OCI-LY7 (cell line): Measurements from ENCODE around the gene LYAR. TPM values are rescaled to one million over a fixed set of nuclear protein-coding genes. Genes with fewer than 3 reads are reported as not detected.
A peak's percentile ranks its signal among the peaks of the same experiment; 100 is the strongest.

ENCODE experiments used
- BruUV-seq: library from RNA; stranded (reverse); fragments of 400-500 nt; replicated peaks from 2 replicates; lab custom pipeline; 2021; lab: Mats Ljungman, UMichigan
- CTCF ChIA-PET: fragments of 300-600 bp; sonication (Branson Sonifier 250); formaldehyde crosslinking; loops from one replicate; lab custom pipeline; 2022; ENCODE audit warnings: antibody characterized with exemption; ENCODE audit not compliant: unreplicated experiment; lab: Charles Lee
- POLR2A ChIA-PET: fragments of 300-600 bp; sonication (Branson Sonifier 250); formaldehyde crosslinking; loops from one replicate; lab custom pipeline; 2022; ENCODE audit warnings: antibody characterized with exemption; lab: Charles Lee
- DNase-seq: peaks from one replicate; pipeline ENCODE4 v3.0.0-alpha.2; 2015; ENCODE audit warnings: low spot score
- H2AFZ ChIP-seq: fragments of 200-600 bp; sonication (generic), shearing (Covaris generic); 2 replicates; pipeline ENCODE4 v1.6.1; 2014; ENCODE audit warnings: mild to moderate bottlenecking, antibody characterized with exemption, low read length, moderate library complexity
- H3K27ac ChIP-seq: fragments of 200-600 bp; sonication (generic); 2 replicates; pipeline ENCODE4 v1.5.1; 2014; ENCODE audit warnings: mixed run types, low read depth, mild to moderate bottlenecking, moderate library complexity, low read length, inconsistent platforms; ENCODE audit not compliant: poor library complexity, severe bottlenecking
- H3K36me3 ChIP-seq: fragments of 200-600 bp; sonication (generic); 2 replicates; pipeline ENCODE4 v1.6.1; 2014; ENCODE audit warnings: mild to moderate bottlenecking, antibody characterized with exemption, low read length, moderate library complexity, mixed read lengths; ENCODE audit not compliant: insufficient read depth
- H3K4me1 ChIP-seq: fragments of 200-600 bp; sonication (generic); 2 replicates; pipeline ENCODE4 v1.5.1; 2014; ENCODE audit warnings: mild to moderate bottlenecking, low read length; ENCODE audit not compliant: insufficient read depth, poor library complexity, severe bottlenecking
- H3K4me2 ChIP-seq: fragments of 200-600 bp; sonication (generic); 2 replicates; pipeline ENCODE4 v1.6.1; 2014; ENCODE audit warnings: mild to moderate bottlenecking, low read length
- H3K4me3 ChIP-seq: fragments of 200-600 bp; sonication (generic); 2 replicates; pipeline ENCODE4 v1.5.1; 2014; ENCODE audit warnings: mild to moderate bottlenecking, low read depth, low read length; ENCODE audit not compliant: poor library complexity, severe bottlenecking
- H3K79me2 ChIP-seq: fragments of 200-600 bp; sonication (generic); 2 replicates; pipeline ENCODE4 v1.6.1; 2016; ENCODE audit warnings: low read depth, mild to moderate bottlenecking, low read length, moderate library complexity, mixed read lengths; ENCODE audit not compliant: insufficient read depth
- H3K9me2 ChIP-seq: fragments of 200-600 bp; sonication (generic); 2 replicates; pipeline ENCODE4 v1.6.1; 2016; ENCODE audit warnings: mild to moderate bottlenecking, low read length, mixed read lengths; ENCODE audit not compliant: insufficient read depth
- H3K9me3 ChIP-seq: fragments of 200-600 bp; sonication (generic); 2 replicates; pipeline ENCODE4 v1.6.1; 2014; ENCODE audit warnings: mild to moderate bottlenecking, mixed run types, low read length, mixed read lengths
- H4K20me1 ChIP-seq: fragments of 200-600 bp; sonication (generic); 2 replicates; pipeline ENCODE4 v1.6.1; 2014; ENCODE audit warnings: mild to moderate bottlenecking, antibody characterized with exemption, low read length, moderate library complexity, mixed read lengths; ENCODE audit not compliant: insufficient read depth
- EZH2phosphoT487 ChIP-seq: fragments of 200-600 bp; sonication (generic); IDR thresholded peaks from 2 replicates; pipeline ENCODE4 v1.6.1; 2018; ENCODE audit warnings: low read depth, borderline replicate concordance, mild to moderate bottlenecking, mixed run types, antibody characterized with exemption, low read length, moderate library complexity, mixed read lengths
- intact Hi-C: fragments of 100-400 bp; cut with micrococcal nuclease; formaldehyde crosslinking; loops from one replicate; pipeline ENCODE4 v1.10.0; 2022; ENCODE audit not compliant: unreplicated experiment
- total RNA-seq, 2 experiments: library from RNA; depleted of rRNA in 1 of 2; stranded (reverse); fragments of >200 nt in 1 of 2; shearing (Covaris generic) in 1 of 2; gene quantifications; 2 replicates each; pipeline ENCODE4 v1.2.3, GENCODE V29; 2014 to 2022
- TF ChIP-seq, protein P1 (sequence below): fragments of 200-600 bp; sonication (generic); conservative IDR thresholded peaks from 2 replicates; pipeline ENCODE4 v1.5.1; 2014; ENCODE audit warnings: mild to moderate bottlenecking, antibody characterized with exemption, low read length, moderate library complexity, mixed read lengths

Gene LYAR
- total RNA-seq, 2 experiments from 2014 or later, result 58.5 to 58.8 TPM

DNA sequence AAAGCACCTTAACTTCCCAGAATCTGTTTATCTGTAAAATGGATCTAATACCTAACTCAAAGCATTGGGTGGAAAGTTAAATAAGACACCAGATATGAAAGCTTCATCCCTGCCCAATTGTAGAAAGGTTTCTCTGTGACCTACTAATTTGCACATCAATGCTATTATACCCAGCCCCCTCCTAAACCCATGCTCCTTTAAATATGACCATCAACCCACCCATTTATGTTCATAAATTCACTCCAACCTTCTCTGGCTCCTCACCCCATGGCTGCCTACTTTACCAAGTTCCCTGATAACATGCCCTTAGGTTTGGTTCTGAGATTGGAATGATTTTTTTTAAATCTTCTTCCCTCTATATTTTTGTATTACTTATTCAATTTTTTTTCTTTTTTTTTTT is 1.9 kb downstream of the LYAR start:
- POLR2A ChIA-PET, result interaction anchor here (0.5 to 1.3 kb wide), 3 partner anchors 15 to 28 kb away, joined by 3 to 4 read pairs (median 4); no protein-coding TSS in a partner anchor

DNA sequence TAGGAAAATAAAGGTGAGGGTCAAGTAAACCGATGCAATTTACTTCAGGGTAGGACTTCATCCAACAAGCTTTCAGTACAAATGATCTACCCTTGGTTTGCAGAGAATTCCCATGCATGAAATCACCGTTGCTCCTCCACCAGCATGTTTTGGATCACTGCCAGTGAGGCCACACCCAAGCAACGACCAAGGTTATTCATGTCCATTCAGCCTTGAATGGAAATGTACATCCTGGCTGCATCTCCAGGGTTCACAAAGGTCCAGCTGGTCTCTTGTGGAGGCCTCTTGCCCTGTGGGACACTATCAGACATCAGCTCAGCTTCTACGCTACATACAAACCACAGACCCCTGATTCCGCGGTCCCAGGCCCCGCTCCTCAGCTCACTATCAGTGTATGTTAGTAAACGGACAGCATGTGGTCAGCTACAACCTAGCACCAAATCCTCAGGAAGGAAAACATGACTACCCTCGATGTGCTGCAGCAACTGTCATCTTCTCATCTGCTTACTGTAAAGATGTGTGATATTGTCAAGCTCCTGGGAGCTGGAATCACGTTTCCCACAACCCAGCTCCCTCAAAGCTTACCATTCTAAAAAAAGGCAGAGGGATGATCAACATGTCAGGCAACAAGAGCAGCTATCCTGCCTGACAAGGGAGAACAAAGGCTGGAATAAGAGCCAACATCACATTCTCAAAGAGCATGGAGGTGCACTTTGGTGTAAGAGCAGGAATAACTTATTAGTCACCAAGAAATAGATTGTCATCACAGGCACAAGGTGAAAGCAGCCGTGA is 4.9 kb downstream of the LYAR start:
- Histone ChIP-seq H3K9me3 (no peaks in the 10 kb centered on the region), H4K20me1 (no peaks in the 10 kb centered on the region), H3K9me2 (no peaks in the 10 kb centered on the region), H3K4me1 (peaks cover 13% of the 10 kb centered on the region), H3K27ac (no peak overlapping the region), H3K36me3 (peaks cover 75% of the 10 kb centered on the region), H2AFZ (no peak overlapping the region), H3K79me2 (peaks cover 36% of the 10 kb centered on the region), H3K4me2 (no peak overlapping the region), H3K4me3 (no peak overlapping the region)
- DNase-seq, result no peak
- ChIA-PET POLR2A (interaction anchor here (0.9 to 1.0 kb wide), 2 partner anchors 102 to 113 kb away, joined by 3 read pairs; partner anchors contain the start of gene NSG1), CTCF (no interaction called here)
- no TSS peak for BruUV-seq
- intact Hi-C loops, result no loop called here
- TF ChIP-seq, protein P1, sequence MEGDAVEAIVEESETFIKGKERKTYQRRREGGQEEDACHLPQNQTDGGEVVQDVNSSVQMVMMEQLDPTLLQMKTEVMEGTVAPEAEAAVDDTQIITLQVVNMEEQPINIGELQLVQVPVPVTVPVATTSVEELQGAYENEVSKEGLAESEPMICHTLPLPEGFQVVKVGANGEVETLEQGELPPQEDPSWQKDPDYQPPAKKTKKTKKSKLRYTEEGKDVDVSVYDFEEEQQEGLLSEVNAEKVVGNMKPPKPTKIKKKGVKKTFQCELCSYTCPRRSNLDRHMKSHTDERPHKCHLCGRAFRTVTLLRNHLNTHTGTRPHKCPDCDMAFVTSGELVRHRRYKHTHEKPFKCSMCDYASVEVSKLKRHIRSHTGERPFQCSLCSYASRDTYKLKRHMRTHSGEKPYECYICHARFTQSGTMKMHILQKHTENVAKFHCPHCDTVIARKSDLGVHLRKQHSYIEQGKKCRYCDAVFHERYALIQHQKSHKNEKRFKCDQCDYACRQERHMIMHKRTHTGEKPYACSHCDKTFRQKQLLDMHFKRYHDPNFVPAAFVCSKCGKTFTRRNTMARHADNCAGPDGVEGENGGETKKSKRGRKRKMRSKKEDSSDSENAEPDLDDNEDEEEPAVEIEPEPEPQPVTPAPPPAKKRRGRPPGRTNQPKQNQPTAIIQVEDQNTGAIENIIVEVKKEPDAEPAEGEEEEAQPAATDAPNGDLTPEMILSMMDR, result no peak
- no peak for TF ChIP-seq EZH2phosphoT487

More for the DNA sequence above, 1.9 kb downstream of the LYAR start:
- no peaks in the 10 kb centered on the region for H4K20me1 ChIP-seq
- H3K27ac ChIP-seq, result no peak overlapping the region
- H3K4me2 ChIP-seq, result peak overlapping the region; percentile 28
- no peak overlapping the region for H3K4me3 ChIP-seq
- CTCF ChIA-PET, result interaction anchor here (0.9 kb wide), 1 partner anchor 10 kb away, joined by 3 read pairs; no protein-coding TSS in a partner anchor
- no peaks in the 10 kb centered on the region for H3K9me3 ChIP-seq
- H2AFZ ChIP-seq, result no peak overlapping the region
- peaks cover 54% of the 10 kb centered on the region for H3K36me3 ChIP-seq
- peaks cover 20% of the 10 kb centered on the region for H3K4me1 ChIP-seq
- BruUV-seq, result no TSS peak
- intact Hi-C loops, result no loop called here
- no peak for DNase-seq
- TF ChIP-seq, protein P1, result no peak
- TF ChIP-seq EZH2phosphoT487, result no peak
- peaks cover 52% of the 10 kb centered on the region for H3K79me2 ChIP-seq
- H3K9me2 ChIP-seq, result no peaks in the 10 kb centered on the region

DNA sequence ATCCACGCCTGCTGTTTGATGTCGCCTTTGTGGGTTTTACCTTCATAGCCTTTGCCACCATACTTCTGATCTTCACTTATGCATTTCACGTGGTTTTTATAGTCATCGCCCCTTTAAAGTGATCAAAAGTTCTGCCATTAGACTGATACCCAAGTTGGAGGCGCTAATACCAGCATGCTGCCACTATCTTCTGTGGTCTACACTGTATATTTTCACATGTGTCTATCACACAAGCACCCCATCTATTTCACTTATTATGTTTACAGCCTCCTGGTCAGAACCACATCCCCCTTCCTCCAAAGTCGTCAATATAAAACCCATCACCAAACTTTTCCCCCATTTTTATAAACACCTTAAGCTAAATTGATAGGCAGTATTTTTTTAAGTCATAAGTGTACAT is 8.2 kb downstream of the LYAR start:
- H3K79me2 ChIP-seq, result peaks cover 8% of the 10 kb centered on the region; the same call in 1 of the 2 replicates
- no peak overlapping the region for H3K27ac ChIP-seq
- H2AFZ ChIP-seq, result no peak overlapping the region
- no TSS peak for BruUV-seq
- POLR2A ChIA-PET, result interaction anchor here (0.6 to 1.1 kb wide), 2 partner anchors 17 to 41 kb away, joined by 3 to 5 read pairs; no protein-coding TSS in a partner anchor
- intact Hi-C loops, result no loop called here
- H3K9me2 ChIP-seq, result no peaks in the 10 kb centered on the region
- CTCF ChIA-PET, result no interaction called here
- no peak for DNase-seq
- no peak overlapping the region for H3K4me3 ChIP-seq
- no peak overlapping the region for H3K4me2 ChIP-seq
- H3K4me1 ChIP-seq, result no peaks in the 10 kb centered on the region
- peaks cover 93% of the 10 kb centered on the region for H3K36me3 ChIP-seq
- TF ChIP-seq, protein P1, result no peak
- TF ChIP-seq EZH2phosphoT487, result no peak
- H3K9me3 ChIP-seq, result no peaks in the 10 kb centered on the region
- no peaks in the 10 kb centered on the region for H4K20me1 ChIP-seq
